Liver (tissue), 9 donors: ENCODE measurements around the gene CAPS. TPM values are rescaled to one million over a fixed set of nuclear protein-coding genes. Genes with fewer than 3 reads are reported as not detected.

Experiments
- DNase-seq: peaks from one replicate; pipeline ENCODE4 v3.0.0-alpha.2; 2017; ENCODE audit warnings: low spot score
- H3K27ac ChIP-seq, 2 donors: one replicate each; pipeline ENCODE4 v1.7.0; 2013; ENCODE audit warnings: inconsistent platforms in 2 of 2, low read length in 2 of 2, control low read depth in 1 of 2, low read depth in 1 of 2, mild to moderate bottlenecking in 1 of 2
- H3K27me3 ChIP-seq, 4 donors: one replicate each; pipeline versions ENCODE4 v1.6.1 to v1.7.0; 2013; ENCODE audit warnings: low read length in 3 of 4, inconsistent platforms in 1 of 4, mild to moderate bottlenecking in 1 of 4, moderate library complexity in 1 of 4; ENCODE audit not compliant: control insufficient read depth in 4 of 4, insufficient read depth in 4 of 4
- H3K36me3 ChIP-seq, 4 donors: one replicate each; pipeline versions ENCODE4 v1.6.1 to v1.7.0; 2013; ENCODE audit warnings: low read length in 3 of 4, mild to moderate bottlenecking in 3 of 4, low read depth in 1 of 4, moderate library complexity in 1 of 4; ENCODE audit not compliant: control insufficient read depth in 4 of 4, insufficient read depth in 3 of 4
- H3K4me1 ChIP-seq, 4 donors: one replicate each; pipeline versions ENCODE4 v1.6.1 to v1.7.0; 2013; ENCODE audit warnings: low read length in 3 of 4, mild to moderate bottlenecking in 3 of 4, moderate library complexity in 1 of 4; ENCODE audit not compliant: control insufficient read depth in 4 of 4, insufficient read depth in 4 of 4
- H3K4me3 ChIP-seq, 3 donors: one replicate each; pipeline versions ENCODE4 v1.6.1 to v1.7.0; 2013; ENCODE audit warnings: low read length in 3 of 3, control low read depth in 1 of 3, low read depth in 1 of 3, mild to moderate bottlenecking in 1 of 3
- H3K9ac ChIP-seq, 2 donors: one replicate each; pipeline ENCODE4 v1.7.0; 2013; ENCODE audit warnings: low read length in 2 of 2, mild to moderate bottlenecking in 2 of 2, moderate library complexity in 2 of 2, control low read depth in 1 of 2, low read depth in 1 of 2
- H3K9me3 ChIP-seq, 4 donors: one replicate each; pipeline versions ENCODE4 v1.6.1 to v1.7.0; 2013; ENCODE audit warnings: low read length in 3 of 4; ENCODE audit not compliant: control insufficient read depth in 4 of 4
- ATF3 ChIP-seq: IDR thresholded peaks from 2 replicates; pipeline ENCODE4 v1.6.1; 2016; ENCODE audit warnings: antibody characterized with exemption
- CTCF ChIP-seq: fragments of 150-350 bp; IDR thresholded peaks from 2 replicates; pipeline ENCODE4 v1.5.1; 2017; ENCODE audit warnings: improper control_type of control experiment, low read depth, low read length; ENCODE audit not compliant: missing input control
- EGR1 ChIP-seq, 2 donors: IDR thresholded peaks; 2 replicates each; pipeline ENCODE4 v1.6.1; 2016 to 2018; ENCODE audit warnings: antibody characterized with exemption in 2 of 2, low read depth in 2 of 2
- FOXA2 ChIP-seq: IDR thresholded peaks from 2 replicates; pipeline ENCODE4 v1.6.1; 2016; ENCODE audit warnings: antibody characterized with exemption
- GABPA ChIP-seq, 2 donors: IDR thresholded peaks in 1 of 2; conservative IDR thresholded peaks in 1 of 2; 2 replicates each; pipeline ENCODE4 v1.6.1; 2016; ENCODE audit warnings: antibody characterized with exemption in 2 of 2, mild to moderate bottlenecking in 1 of 2, moderate library complexity in 1 of 2
- HNF4A ChIP-seq, 2 donors: conservative IDR thresholded peaks; 2 replicates each; pipeline ENCODE4 v1.6.1; 2016; ENCODE audit warnings: antibody characterized with exemption in 2 of 2, mild to moderate bottlenecking in 2 of 2
- NR2F2 ChIP-seq: IDR thresholded peaks from 2 replicates; pipeline ENCODE4 v1.6.1; 2016; ENCODE audit warnings: antibody characterized with exemption
- RAD21 ChIP-seq, 2 donors: IDR thresholded peaks; 2 replicates each; pipeline ENCODE4 v1.6.1; 2016; ENCODE audit warnings: antibody characterized with exemption in 2 of 2, mild to moderate bottlenecking in 2 of 2
- REST ChIP-seq: IDR thresholded peaks from 2 replicates; pipeline ENCODE4 v1.6.1; 2016; ENCODE audit warnings: antibody characterized with exemption, mild to moderate bottlenecking
- SP1 ChIP-seq: IDR thresholded peaks from 2 replicates; pipeline ENCODE4 v1.6.1; 2018; ENCODE audit warnings: antibody characterized with exemption, mild to moderate bottlenecking
- TAF1 ChIP-seq: conservative IDR thresholded peaks from 2 replicates; pipeline ENCODE4 v1.6.1; 2016; ENCODE audit warnings: antibody characterized with exemption, mild to moderate bottlenecking
- YY1 ChIP-seq: IDR thresholded peaks from 2 replicates; pipeline ENCODE4 v1.6.1; 2016; ENCODE audit warnings: antibody characterized with exemption, mild to moderate bottlenecking
- ZBTB33 ChIP-seq: IDR thresholded peaks from 2 replicates; pipeline ENCODE4 v1.6.1; 2016; ENCODE audit warnings: antibody characterized with exemption
- WGBS: extraction: QIAGEN DNeasy Blood & Tissue Kit; methylation state at CpG from one replicate; pipeline ENCODE4 v1.1.7; 2013; 5-methylcytosine and 5-hydroxymethylcytosine counted together
- polyA plus RNA-seq, 2 donors: library from polyadenylated mRNA; stranded (reverse) in 1 of 2; unstranded in 1 of 2; fragments of 200-250 nt in 1 of 2; fragments of >200 nt in 1 of 2; fragmentation: Nextera tagmentation in 1 of 2; extraction: Ambion mirVana in 1 of 2; gene quantifications; one replicate each; pipeline versions ENCODE4 v1.2.1 to v1.2.3, GENCODE V29; 2013 to 2015
- total RNA-seq, 2 donors: library from RNA; depleted of rRNA; stranded (reverse); fragments of >200 nt; gene quantifications; one replicate each; pipeline ENCODE4 v1.2.3, GENCODE V29; 2014
- donor health status: healthy.
- donor health status: healthy.
- donor health status: healthy.
- donor health status: healthy.
- donor health status: healthy.

Gene CAPS
- total and polyA plus RNA-seq, 4 donors, result 2.1 to 11.4 (median 3.5) TPM

- no peak for TF ChIP-seq REST
- TF ChIP-seq HNF4A (conservative IDR thresholded peaks at IDR 0.05), result no peak
- no peak for TF ChIP-seq EGR1 (IDR thresholded peaks at IDR 0.05; ENCODE audit: low read depth in 2 of 2)
- TF ChIP-seq RAD21 (IDR thresholded peaks at IDR 0.05), result no peak
- TF ChIP-seq FOXA2, result no peak
- TF ChIP-seq GABPA (IDR thresholded peaks at IDR 0.05 in 1 of 2, conservative IDR thresholded peaks at IDR 0.05 in 1 of 2), result no peak
- TF ChIP-seq TAF1, result no peak
- TF ChIP-seq CTCF, result no peak
- no peak for TF ChIP-seq YY1
These were observed 36.7 kb downstream of the CAPS start (continued) for GRCh38 chr19:5950741-5951140.

GRCh38 chr19:5951338-5951861 is 37.3 kb downstream of the CAPS start:
- Histone ChIP-seq H3K4me3 (no peak overlapping the region), H3K9ac (no peak overlapping the region), H3K4me1 (peaks cover 10 to 67% (median 44%) of the 10 kb centered on the region in 4 donors), H3K36me3 (peaks cover 0 to 4% (median 0%) of the 10 kb centered on the region in 4 donors), H3K27ac (no peak overlapping the region), H3K9me3 (no peaks in the 10 kb centered on the region), H3K27me3 (no peaks in the 10 kb centered on the region)
- TF ChIP-seq SP1 (no peak), NR2F2 (no peak), ZBTB33 (no peak), HNF4A (conservative IDR thresholded peaks at IDR 0.05) (no peak), ATF3 (no peak)
- 74% methylated on average over 19 of the region's 19 CpGs for WGBS
- no peak for DNase-seq
